ENCODE results near the gene DNAAF6. TPM values are rescaled to one million over a fixed set of nuclear protein-coding genes. Genes with fewer than 3 reads are reported as not detected.

The DNAAF6 gene
- total and polyA plus RNA-seq, 2 experiments from 2014 or later: not detected

DNA sequence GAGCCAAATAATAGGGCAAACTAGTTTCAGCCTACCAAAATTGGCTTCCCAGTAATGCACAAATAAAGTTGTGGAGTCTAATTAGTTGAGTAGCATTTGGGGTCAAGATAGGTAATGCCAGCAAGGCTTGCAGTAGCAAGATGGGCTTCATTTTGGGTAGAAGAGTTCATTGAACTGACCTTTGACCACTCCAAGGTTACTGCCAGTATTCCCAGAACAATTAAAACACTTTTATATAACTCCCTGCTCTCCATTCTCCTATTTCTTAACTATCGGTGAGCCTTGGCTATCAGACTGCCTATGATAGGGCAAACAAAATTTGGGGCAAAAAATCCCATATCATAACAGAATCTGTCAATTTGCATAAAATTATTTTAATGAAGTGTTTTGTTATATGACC, 7.1 kb downstream of the DNAAF6 start:
- Mint-ChIP-seq H3K9me3 (no peaks in the 10 kb centered on the region), H3K27me3 (ENCODE audit: insufficient read depth, low read depth, poor library complexity) (no peaks in the 10 kb centered on the region), H3K27ac (no peak overlapping the region), H3K36me3 (ENCODE audit: low read depth) (no peaks in the 10 kb centered on the region), H3K4me1 (peaks cover 11% of the 10 kb centered on the region; the same call in 2 of the 3 replicates), H3K4me3 (no peak overlapping the region)
- ATAC-seq (no peak), DNase-seq (ENCODE audit: low spot score) (no peak)
- no peaks in the 10 kb centered on the region for H3F3A ChIP-seq (replicated peaks; ENCODE audit: low read depth)
- no peaks in the 10 kb centered on the region for H3K27me3 ChIP-seq (ENCODE audit: insufficient read depth)
- no peaks in the 10 kb centered on the region for H4K20me1 ChIP-seq (replicated peaks; ENCODE audit: insufficient read depth)
- no peaks in the 10 kb centered on the region for H3K9me2 ChIP-seq (ENCODE audit: insufficient read depth)
- no peaks in the 10 kb centered on the region for H3K79me2 ChIP-seq (replicated peaks; ENCODE audit: insufficient read depth)
- H2AFZ ChIP-seq: no peak overlapping the region
- H3K36me3 ChIP-seq (ENCODE audit: insufficient read depth): no peaks in the 10 kb centered on the region
- 0 out of 2 replicates have a peak, but pooled peaks cover 5% of the 10 kb centered on the region for H3K4me1 ChIP-seq (ENCODE audit: insufficient read depth)
- H3K4me2 ChIP-seq: no peak overlapping the region
- no peak for TF ChIP-seq NANOG (IDR thresholded peaks at IDR 0.05; ENCODE audit: borderline replicate concordance)
- TF ChIP-seq, protein P1, sequence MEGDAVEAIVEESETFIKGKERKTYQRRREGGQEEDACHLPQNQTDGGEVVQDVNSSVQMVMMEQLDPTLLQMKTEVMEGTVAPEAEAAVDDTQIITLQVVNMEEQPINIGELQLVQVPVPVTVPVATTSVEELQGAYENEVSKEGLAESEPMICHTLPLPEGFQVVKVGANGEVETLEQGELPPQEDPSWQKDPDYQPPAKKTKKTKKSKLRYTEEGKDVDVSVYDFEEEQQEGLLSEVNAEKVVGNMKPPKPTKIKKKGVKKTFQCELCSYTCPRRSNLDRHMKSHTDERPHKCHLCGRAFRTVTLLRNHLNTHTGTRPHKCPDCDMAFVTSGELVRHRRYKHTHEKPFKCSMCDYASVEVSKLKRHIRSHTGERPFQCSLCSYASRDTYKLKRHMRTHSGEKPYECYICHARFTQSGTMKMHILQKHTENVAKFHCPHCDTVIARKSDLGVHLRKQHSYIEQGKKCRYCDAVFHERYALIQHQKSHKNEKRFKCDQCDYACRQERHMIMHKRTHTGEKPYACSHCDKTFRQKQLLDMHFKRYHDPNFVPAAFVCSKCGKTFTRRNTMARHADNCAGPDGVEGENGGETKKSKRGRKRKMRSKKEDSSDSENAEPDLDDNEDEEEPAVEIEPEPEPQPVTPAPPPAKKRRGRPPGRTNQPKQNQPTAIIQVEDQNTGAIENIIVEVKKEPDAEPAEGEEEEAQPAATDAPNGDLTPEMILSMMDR (conservative IDR thresholded peaks at IDR 0.05; ENCODE audit: low read depth in 2 of 2): no peak
- H3K27ac ChIP-seq (ENCODE audit: low read depth): no peak overlapping the region
- no peak overlapping the region for H3K4me3 ChIP-seq

DNA sequence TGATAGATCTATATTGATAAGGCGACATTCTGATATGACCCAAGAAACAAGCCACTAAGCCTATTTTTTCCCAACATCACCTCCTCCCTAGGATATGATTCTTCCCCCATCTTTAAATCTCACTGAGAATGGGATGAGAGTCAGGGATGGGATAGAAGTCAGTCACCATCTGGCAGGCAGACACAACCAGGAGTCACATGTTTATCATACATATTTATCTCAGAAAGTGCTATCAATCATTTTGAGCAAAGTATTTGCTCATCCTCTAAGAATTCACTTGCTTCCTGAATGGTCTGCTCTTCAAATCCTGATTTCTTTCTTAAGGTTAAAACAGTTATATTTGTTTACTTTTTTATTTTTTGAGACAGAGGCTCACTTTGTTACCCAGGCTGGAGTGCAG, 20.3 kb downstream of the DNAAF6 start:
- H3K79me2 ChIP-seq (replicated peaks; ENCODE audit: insufficient read depth): no peaks in the 10 kb centered on the region
- H3K9me2 ChIP-seq (ENCODE audit: insufficient read depth): no peaks in the 10 kb centered on the region
- H3K27me3 ChIP-seq (ENCODE audit: insufficient read depth): no peaks in the 10 kb centered on the region
- DNase-seq (ENCODE audit: low spot score): no peak
- no peaks in the 10 kb centered on the region for H3K27me3 Mint-ChIP-seq (ENCODE audit: insufficient read depth, low read depth, poor library complexity)
- H3K4me3 ChIP-seq: no peak overlapping the region
- no peaks in the 10 kb centered on the region for H3K36me3 ChIP-seq (ENCODE audit: insufficient read depth)
- no peak overlapping the region for H3K27ac ChIP-seq (ENCODE audit: low read depth)
- H2AFZ ChIP-seq: no peak overlapping the region
- no peaks in the 10 kb centered on the region for H3K4me1 Mint-ChIP-seq
- no peak overlapping the region for H3K27ac Mint-ChIP-seq
- no peaks in the 10 kb centered on the region for H3F3A ChIP-seq (replicated peaks; ENCODE audit: low read depth)
- no peaks in the 10 kb centered on the region for H3K36me3 Mint-ChIP-seq (ENCODE audit: low read depth)
- no peaks in the 10 kb centered on the region for H3K9me3 Mint-ChIP-seq
- no peaks in the 10 kb centered on the region for H3K4me1 ChIP-seq (ENCODE audit: insufficient read depth)
- ATAC-seq: no peak
- H3K4me3 Mint-ChIP-seq: no peak overlapping the region
- no peaks in the 10 kb centered on the region for H4K20me1 ChIP-seq (replicated peaks; ENCODE audit: insufficient read depth)
- no peak overlapping the region for H3K4me2 ChIP-seq
- TF ChIP-seq EZH2phosphoT487 (IDR thresholded peaks at IDR 0.05; ENCODE audit: unreplicated experiment): no peak
- TF ChIP-seq, protein P2, sequence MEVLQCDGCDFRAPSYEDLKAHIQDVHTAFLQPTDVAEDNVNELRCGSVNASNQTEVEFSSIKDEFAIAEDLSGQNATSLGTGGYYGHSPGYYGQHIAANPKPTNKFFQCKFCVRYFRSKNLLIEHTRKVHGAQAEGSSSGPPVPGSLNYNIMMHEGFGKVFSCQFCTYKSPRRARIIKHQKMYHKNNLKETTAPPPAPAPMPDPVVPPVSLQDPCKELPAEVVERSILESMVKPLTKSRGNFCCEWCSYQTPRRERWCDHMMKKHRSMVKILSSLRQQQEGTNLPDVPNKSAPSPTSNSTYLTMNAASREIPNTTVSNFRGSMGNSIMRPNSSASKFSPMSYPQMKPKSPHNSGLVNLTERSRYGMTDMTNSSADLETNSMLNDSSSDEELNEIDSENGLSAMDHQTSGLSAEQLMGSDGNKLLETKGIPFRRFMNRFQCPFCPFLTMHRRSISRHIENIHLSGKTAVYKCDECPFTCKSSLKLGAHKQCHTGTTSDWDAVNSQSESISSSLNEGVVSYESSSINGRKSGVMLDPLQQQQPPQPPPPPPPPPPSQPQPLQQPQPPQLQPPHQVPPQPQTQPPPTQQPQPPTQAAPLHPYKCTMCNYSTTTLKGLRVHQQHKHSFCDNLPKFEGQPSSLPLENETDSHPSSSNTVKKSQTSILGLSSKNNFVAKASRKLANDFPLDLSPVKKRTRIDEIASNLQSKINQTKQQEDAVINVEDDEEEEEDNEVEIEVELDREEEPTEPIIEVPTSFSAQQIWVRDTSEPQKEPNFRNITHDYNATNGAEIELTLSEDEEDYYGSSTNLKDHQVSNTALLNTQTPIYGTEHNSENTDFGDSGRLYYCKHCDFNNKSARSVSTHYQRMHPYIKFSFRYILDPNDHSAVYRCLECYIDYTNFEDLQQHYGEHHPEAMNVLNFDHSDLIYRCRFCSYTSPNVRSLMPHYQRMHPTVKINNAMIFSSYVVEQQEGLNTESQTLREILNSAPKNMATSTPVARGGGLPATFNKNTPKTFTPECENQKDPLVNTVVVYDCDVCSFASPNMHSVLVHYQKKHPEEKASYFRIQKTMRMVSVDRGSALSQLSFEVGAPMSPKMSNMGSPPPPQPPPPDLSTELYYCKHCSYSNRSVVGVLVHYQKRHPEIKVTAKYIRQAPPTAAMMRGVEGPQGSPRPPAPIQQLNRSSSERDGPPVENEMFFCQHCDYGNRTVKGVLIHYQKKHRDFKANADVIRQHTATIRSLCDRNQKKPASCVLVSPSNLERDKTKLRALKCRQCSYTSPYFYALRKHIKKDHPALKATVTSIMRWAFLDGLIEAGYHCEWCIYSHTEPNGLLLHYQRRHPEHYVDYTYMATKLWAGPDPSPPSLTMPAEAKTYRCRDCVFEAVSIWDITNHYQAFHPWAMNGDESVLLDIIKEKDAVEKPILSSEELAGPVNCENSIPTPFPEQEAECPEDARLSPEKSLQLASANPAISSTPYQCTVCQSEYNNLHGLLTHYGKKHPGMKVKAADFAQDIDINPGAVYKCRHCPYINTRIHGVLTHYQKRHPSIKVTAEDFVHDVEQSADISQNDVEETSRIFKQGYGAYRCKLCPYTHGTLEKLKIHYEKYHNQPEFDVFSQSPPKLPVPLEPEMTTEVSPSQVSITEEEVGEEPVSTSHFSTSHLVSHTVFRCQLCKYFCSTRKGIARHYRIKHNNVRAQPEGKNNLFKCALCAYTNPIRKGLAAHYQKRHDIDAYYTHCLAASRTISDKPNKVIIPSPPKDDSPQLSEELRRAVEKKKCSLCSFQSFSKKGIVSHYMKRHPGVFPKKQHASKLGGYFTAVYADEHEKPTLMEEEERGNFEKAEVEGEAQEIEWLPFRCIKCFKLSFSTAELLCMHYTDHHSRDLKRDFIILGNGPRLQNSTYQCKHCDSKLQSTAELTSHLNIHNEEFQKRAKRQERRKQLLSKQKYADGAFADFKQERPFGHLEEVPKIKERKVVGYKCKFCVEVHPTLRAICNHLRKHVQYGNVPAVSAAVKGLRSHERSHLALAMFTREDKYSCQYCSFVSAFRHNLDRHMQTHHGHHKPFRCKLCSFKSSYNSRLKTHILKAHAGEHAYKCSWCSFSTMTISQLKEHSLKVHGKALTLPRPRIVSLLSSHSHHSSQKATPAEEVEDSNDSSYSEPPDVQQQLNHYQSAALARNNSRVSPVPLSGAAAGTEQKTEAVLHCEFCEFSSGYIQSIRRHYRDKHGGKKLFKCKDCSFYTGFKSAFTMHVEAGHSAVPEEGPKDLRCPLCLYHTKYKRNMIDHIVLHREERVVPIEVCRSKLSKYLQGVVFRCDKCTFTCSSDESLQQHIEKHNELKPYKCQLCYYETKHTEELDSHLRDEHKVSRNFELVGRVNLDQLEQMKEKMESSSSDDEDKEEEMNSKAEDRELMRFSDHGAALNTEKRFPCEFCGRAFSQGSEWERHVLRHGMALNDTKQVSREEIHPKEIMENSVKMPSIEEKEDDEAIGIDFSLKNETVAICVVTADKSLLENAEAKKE (CRISPR knock-in tag; IDR thresholded peaks at IDR 0.05): no peak
- TF ChIP-seq POLR2AphosphoS5 (IDR thresholded peaks at IDR 0.05; ENCODE audit: low read depth): no peak
- TF ChIP-seq, protein P3, sequence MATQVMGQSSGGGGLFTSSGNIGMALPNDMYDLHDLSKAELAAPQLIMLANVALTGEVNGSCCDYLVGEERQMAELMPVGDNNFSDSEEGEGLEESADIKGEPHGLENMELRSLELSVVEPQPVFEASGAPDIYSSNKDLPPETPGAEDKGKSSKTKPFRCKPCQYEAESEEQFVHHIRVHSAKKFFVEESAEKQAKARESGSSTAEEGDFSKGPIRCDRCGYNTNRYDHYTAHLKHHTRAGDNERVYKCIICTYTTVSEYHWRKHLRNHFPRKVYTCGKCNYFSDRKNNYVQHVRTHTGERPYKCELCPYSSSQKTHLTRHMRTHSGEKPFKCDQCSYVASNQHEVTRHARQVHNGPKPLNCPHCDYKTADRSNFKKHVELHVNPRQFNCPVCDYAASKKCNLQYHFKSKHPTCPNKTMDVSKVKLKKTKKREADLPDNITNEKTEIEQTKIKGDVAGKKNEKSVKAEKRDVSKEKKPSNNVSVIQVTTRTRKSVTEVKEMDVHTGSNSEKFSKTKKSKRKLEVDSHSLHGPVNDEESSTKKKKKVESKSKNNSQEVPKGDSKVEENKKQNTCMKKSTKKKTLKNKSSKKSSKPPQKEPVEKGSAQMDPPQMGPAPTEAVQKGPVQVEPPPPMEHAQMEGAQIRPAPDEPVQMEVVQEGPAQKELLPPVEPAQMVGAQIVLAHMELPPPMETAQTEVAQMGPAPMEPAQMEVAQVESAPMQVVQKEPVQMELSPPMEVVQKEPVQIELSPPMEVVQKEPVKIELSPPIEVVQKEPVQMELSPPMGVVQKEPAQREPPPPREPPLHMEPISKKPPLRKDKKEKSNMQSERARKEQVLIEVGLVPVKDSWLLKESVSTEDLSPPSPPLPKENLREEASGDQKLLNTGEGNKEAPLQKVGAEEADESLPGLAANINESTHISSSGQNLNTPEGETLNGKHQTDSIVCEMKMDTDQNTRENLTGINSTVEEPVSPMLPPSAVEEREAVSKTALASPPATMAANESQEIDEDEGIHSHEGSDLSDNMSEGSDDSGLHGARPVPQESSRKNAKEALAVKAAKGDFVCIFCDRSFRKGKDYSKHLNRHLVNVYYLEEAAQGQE (IDR thresholded peaks at IDR 0.05; ENCODE audit: unreplicated experiment): no peak
- TF ChIP-seq EZH2 (IDR thresholded peaks at IDR 0.05; ENCODE audit: low read depth, unreplicated experiment): no peak
- TF ChIP-seq STAT1 (IDR thresholded peaks at IDR 0.05; ENCODE audit: unreplicated experiment): no peak
- no peak for TF ChIP-seq NANOG (IDR thresholded peaks at IDR 0.05; ENCODE audit: borderline replicate concordance)
- no peak for TF ChIP-seq ZNF331 (CRISPR knock-in tag; IDR thresholded peaks at IDR 0.05; ENCODE audit: low read depth)
- TF ChIP-seq ZNF114 (CRISPR knock-in tag; IDR thresholded peaks at IDR 0.05): no peak
- no peak for TF ChIP-seq JUNB (IDR thresholded peaks at IDR 0.05; ENCODE audit: unreplicated experiment)
- TF ChIP-seq CREB1 (CRISPR knock-in tag; IDR thresholded peaks at IDR 0.05; ENCODE audit: low read depth): no peak
